HepG2 (cell line): Measurements from ENCODE around the gene CAMTA1. TPM values are rescaled to one million over a fixed set of nuclear protein-coding genes. Genes with fewer than 3 reads are reported as not detected.

Source experiments
- ATAC-seq: fragments of 200-7000 bp; cut with Tn5 transposase; 3 replicates; pipeline ENCODE4 v1.9.1; 2020; ENCODE audit warnings: mild to moderate bottlenecking, moderate library complexity
- BruUV-seq: library from RNA; stranded (reverse); fragments of 400-500 nt; replicated peaks from 2 replicates; lab custom pipeline; 2021; lab: Mats Ljungman, UMichigan
- CTCF ChIA-PET: fragments of 300-600 bp; formaldehyde crosslinking; extraction: SDS; loops from one replicate; lab custom pipeline; 2021; ENCODE audit warnings: low total read pairs, inconsistent platforms, low intra/inter-chr PET ratio; lab: Yijun Ruan, JAX
- POLR2A ChIA-PET: fragments of 350-600 bp; sonication (Branson Sonifier 250); formaldehyde crosslinking; loops from one replicate; lab custom pipeline; 2020; ENCODE audit warnings: antibody characterized with exemption, inconsistent platforms; lab: Yijun Ruan, JAX
- DNase-seq: peaks from one replicate; pipeline ENCODE4 v3.0.0-alpha.2; 2015; ENCODE audit warnings: low spot score
- FAIRE-seq: peaks from 3 replicates; lab custom pipeline; 2011; peaks lifted over from hg19 to GRCh38; lab: Jason Lieb, UNC
- H2AFZ ChIP-seq: one replicate; pipeline ENCODE4 v1.6.1; 2011; ENCODE audit warnings: low read length, inconsistent platforms
- H3K27ac ChIP-seq: fragments of 300-600 bp; 3 replicates; pipeline ENCODE4 v1.8.0; 2011; ENCODE audit warnings: mixed run types, mild to moderate bottlenecking, mixed read lengths, low read length, inconsistent platforms; ENCODE audit not compliant: insufficient read depth; ENCODE audit errors: extremely low read length
- H3K27me3 ChIP-seq, 2 experiments: fragments of 200-600 bp in 1 of 2; 2 replicates in 1 of 2; 3 replicates in 1 of 2; pipeline versions ENCODE4 v1.6.0 to v1.8.0; 2011; ENCODE audit warnings: low read length in 2 of 2, mild to moderate bottlenecking in 2 of 2, moderate library complexity in 2 of 2, inconsistent platforms in 1 of 2; ENCODE audit not compliant: insufficient read depth in 2 of 2, control insufficient read depth in 1 of 2
- H3K36me3 ChIP-seq, 2 experiments: fragments of 200-600 bp in 1 of 2; replicated peaks in 1 of 2; 2 replicates in 1 of 2; 3 replicates in 1 of 2; pipeline versions ENCODE4 v1.5.1 to v1.8.0; 2011; ENCODE audit warnings: low read length in 2 of 2, inconsistent platforms in 1 of 2; ENCODE audit not compliant: insufficient read depth in 2 of 2, control insufficient read depth in 1 of 2
- H3K4me1 ChIP-seq: 2 replicates; pipeline ENCODE4 v1.5.1; 2012; ENCODE audit warnings: low read length, inconsistent platforms; ENCODE audit not compliant: insufficient read depth
- H3K4me2 ChIP-seq: 2 replicates; pipeline ENCODE4 v1.6.0; 2011; ENCODE audit warnings: low read depth, low read length, inconsistent platforms
- H3K4me3 ChIP-seq, 3 experiments: fragments of 200-600 bp in 1 of 3; sonication (generic), shearing (Covaris generic) in 1 of 3; replicated peaks in 1 of 3; 2 replicates each; pipeline ENCODE4 v1.5.1; 2011 to 2016; ENCODE audit warnings: low read length in 3 of 3, inconsistent platforms in 2 of 3, low read depth in 2 of 3, mild to moderate bottlenecking in 2 of 3, control low read depth in 1 of 3, mixed read lengths in 1 of 3; ENCODE audit not compliant: insufficient read depth in 1 of 3
- H3K79me2 ChIP-seq: one replicate; pipeline ENCODE4 v1.6.1; 2011; ENCODE audit warnings: low read length, inconsistent platforms; ENCODE audit not compliant: insufficient read depth
- H3K9ac ChIP-seq: 2 replicates; pipeline ENCODE4 v1.6.0; 2011; ENCODE audit warnings: mild to moderate bottlenecking, low read depth, low read length, inconsistent platforms; ENCODE audit not compliant: insufficient read depth
- H3K9me3 ChIP-seq: 2 replicates; pipeline ENCODE4 v1.5.1; 2012; ENCODE audit warnings: mild to moderate bottlenecking, low read length
- H4K20me1 ChIP-seq: 2 replicates; pipeline ENCODE4 v1.6.0; 2011; ENCODE audit warnings: inconsistent platforms, mild to moderate bottlenecking, low read length, moderate library complexity; ENCODE audit not compliant: insufficient read depth
- ADNP ChIP-seq: sonication (generic); formaldehyde crosslinking; IDR thresholded peaks from 2 replicates; pipeline ENCODE4 v1.4.0; 2020; ENCODE audit warnings: missing genetic modification reagents
- CENPT ChIP-seq: sonication (generic); formaldehyde crosslinking; IDR thresholded peaks from 2 replicates; pipeline ENCODE4 v1.8.0; 2022; ENCODE audit warnings: low read depth, mild to moderate bottlenecking, moderate library complexity, missing genetic modification reagents
- FLYWCH1 ChIP-seq: sonication (generic); formaldehyde crosslinking; IDR thresholded peaks from 2 replicates; pipeline ENCODE4 v1.8.1; 2023; ENCODE audit warnings: mild to moderate bottlenecking, missing genetic modification reagents
- MAFF ChIP-seq: IDR thresholded peaks from 2 replicates; pipeline ENCODE4 v1.6.1; 2011; ENCODE audit warnings: low read depth, low read length, improper control_type of control experiment
- MAFK ChIP-seq, 2 experiments: IDR thresholded peaks in 1 of 2; conservative IDR thresholded peaks in 1 of 2; 2 replicates each; pipeline ENCODE4 v1.6.1; 2011; ENCODE audit warnings: improper control_type of control experiment in 2 of 2, low read length in 2 of 2
- NFE2 ChIP-seq: sonication (generic); formaldehyde crosslinking; IDR thresholded peaks from 2 replicates; pipeline ENCODE4 v1.4.0; 2020; ENCODE audit warnings: missing genetic modification reagents
- SP1 ChIP-seq, 2 experiments: fragments of 450-650 bp in 1 of 2; sonication (generic) in 1 of 2; formaldehyde crosslinking in 1 of 2; IDR thresholded peaks; 2 replicates each; pipeline versions ENCODE4 v1.4.0 to v1.6.1; 2016 to 2020; ENCODE audit warnings: missing genetic modification reagents in 1 of 2
- THYN1 ChIP-seq: sonication (generic); formaldehyde crosslinking; IDR thresholded peaks from 2 replicates; pipeline ENCODE4 v1.8.1; 2023; ENCODE audit warnings: low read depth, mild to moderate bottlenecking, moderate library complexity, missing genetic modification reagents, borderline replicate concordance
- ZNF136 ChIP-seq: sonication (generic); formaldehyde crosslinking; IDR thresholded peaks from 2 replicates; pipeline ENCODE4 v1.8.1; 2022; ENCODE audit warnings: low read depth, mild to moderate bottlenecking, moderate library complexity, missing genetic modification reagents
- WGBS: methylation state at CpG from one replicate; pipeline ENCODE4 v1.1.6; 2017; ENCODE audit warnings: low lambda C conversion rate; 5-methylcytosine and 5-hydroxymethylcytosine counted together
- in situ Hi-C: cut with HindIII; loops from 2 replicates; pipeline ENCODE4 v1.10.0; 2017; ENCODE audit warnings: low pct_unique_long_range_greater_than_20kb; ENCODE audit not compliant: extremely low pct_ligation_motif_present
- intact Hi-C: fragments of 100-400 bp; cut with micrococcal nuclease; formaldehyde crosslinking; loops from one replicate; pipeline ENCODE4 v1.10.0; 2022; ENCODE audit not compliant: unreplicated experiment
- polyA plus RNA-seq, 8 experiments: library from polyadenylated mRNA; depleted of rRNA in 3 of 8; stranded (reverse) in 7 of 8; unstranded in 1 of 8; fragments of >200 nt; fragmentation: Illumina TruSeq in 4 of 8; extraction: Trizol in 4 of 8; gene quantifications; 2 replicates each; pipeline versions ENCODE4 v1.2.1 to v1.2.3, GENCODE V29; 2011 to 2016; ENCODE audit warnings: low read depth in 4 of 8, missing spikeins in 1 of 8, mixed read lengths in 1 of 8; ENCODE audit not compliant: insufficient read depth in 1 of 8
- total RNA-seq, 5 experiments: library from RNA; depleted of rRNA; stranded (reverse); fragments of >200 nt; fragmentation: Illumina TruSeq; extraction: Trizol; gene quantifications; 2 replicates each; pipeline ENCODE4 v1.2.3, GENCODE V29; 2016; ENCODE audit warnings: low read depth in 1 of 5

Gene CAMTA1
- total and polyA plus RNA-seq, 2 of the 13 experiments (the other 11 are each of a cell fraction or from before 2014, with no cell fraction given), result 25.0 to 36.4 TPM

DNA sequence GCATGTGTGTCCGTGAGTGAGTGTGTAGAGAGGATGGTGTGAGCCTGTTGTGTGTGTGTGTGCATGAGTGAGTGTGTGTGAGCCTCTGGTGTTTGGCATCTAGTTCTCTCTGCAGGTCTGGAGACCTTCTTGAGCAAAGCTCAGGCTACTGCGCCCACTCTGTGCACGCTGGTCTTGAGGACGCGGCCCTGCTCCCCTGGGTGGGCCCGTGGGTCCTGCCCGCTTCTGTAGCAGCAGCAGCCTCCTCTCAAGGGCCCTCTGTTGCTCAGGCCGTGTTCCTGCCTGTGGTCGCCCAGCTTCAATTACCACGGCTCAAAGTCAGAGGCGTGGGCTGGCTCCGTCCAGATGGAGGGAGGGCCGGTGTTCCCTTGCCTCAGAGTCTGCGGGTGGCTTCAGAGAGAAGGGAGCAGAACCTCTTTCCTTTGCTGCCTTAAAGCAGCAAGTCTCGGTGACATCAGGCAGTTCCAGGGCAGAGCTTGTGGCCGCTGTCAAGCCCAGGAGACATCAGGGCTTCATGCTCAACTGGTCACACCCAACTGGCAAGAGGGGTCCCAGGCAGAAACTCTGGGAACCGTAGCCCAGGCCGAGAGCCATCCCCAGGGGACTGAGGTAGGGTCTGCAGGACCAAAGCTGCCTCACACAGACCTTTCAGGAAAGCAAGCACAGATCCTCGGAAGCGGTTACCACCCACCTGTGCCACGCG is 715.3 kb downstream of the CAMTA1 start (continued):
- TF ChIP-seq NFE2 (CRISPR knock-in tag), result no peak
- no peak for TF ChIP-seq ADNP
- TF ChIP-seq SP1 (IDR thresholded peaks at IDR 0.05), result no peak
- TF ChIP-seq SP1 (CRISPR knock-in tag; IDR thresholded peaks at IDR 0.05), result no peak
- TF ChIP-seq ZNF136 (CRISPR knock-in tag), result no peak
- TF ChIP-seq FLYWCH1 (CRISPR knock-in tag), result no peak
- TF ChIP-seq THYN1 (CRISPR knock-in tag), result no peak

DNA sequence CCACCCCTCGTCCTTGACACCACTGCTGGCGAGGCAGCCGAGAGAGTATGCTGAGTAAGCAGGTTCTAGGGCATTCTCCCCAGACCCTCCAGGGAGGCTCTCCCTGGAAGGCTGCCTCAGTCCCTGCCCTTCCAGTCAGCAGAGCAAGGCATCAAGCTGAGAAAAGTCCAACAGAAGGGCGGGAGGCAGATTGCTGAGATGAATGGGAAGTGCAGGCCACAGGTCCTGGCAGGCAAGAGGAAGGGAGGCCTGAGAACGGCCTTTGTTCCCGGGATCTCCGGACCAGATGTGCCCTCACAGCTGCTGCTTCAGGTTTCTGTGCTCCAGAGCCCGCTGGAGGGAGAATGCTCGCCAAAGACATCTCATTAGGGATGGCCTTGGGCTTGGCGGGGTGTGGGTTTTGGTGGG is 715.8 kb downstream of the CAMTA1 start:
- intact Hi-C loops, result no loop called here
- FAIRE-seq, result no peak
- ATAC-seq, result no peak
- no peaks in the 10 kb centered on the region for H3K4me1 ChIP-seq
- H4K20me1 ChIP-seq, result no peaks in the 10 kb centered on the region
- H2AFZ ChIP-seq, result no peak overlapping the region
- no peak overlapping the region for H3K4me2 ChIP-seq
- in situ Hi-C loops, result no loop called here
- H3K9ac ChIP-seq, result no peak overlapping the region
- CTCF ChIA-PET, result no interaction called here
- peaks cover 18% of the 10 kb centered on the region for H3K9me3 ChIP-seq
- no peaks in the 10 kb centered on the region for H3K79me2 ChIP-seq
- H3K36me3 ChIP-seq, result no peaks in the 10 kb centered on the region
- TF ChIP-seq MAFF (peak; percentile 53; the same call in 1 of the 2 replicates), CENPT (CRISPR knock-in tag) (no peak), MAFK (conservative IDR thresholded peaks at IDR 0.05 in 1 of 2, IDR thresholded peaks at IDR 0.05 in 1 of 2; ENCODE audit: low read length in 2 of 2) (peak; percentile 75 to 77)
- TF ChIP-seq, all 625 proteins: peak for 2
- Histone ChIP-seq H3K27me3 (peaks cover 0 to 5% of the 10 kb centered on the region in 2 experiments; a peak in 4 of 5 replicates), H3K4me3 (no peak overlapping the region), H3K27ac (no peak overlapping the region)
- no peak for DNase-seq
- POLR2A ChIA-PET, result no interaction called here
- no TSS peak for BruUV-seq
- WGBS, result 43% methylated on average over 9 of the region's 10 CpGs
